WERI-Rb-1 (cell line): ENCODE results near the gene SPEN.

Experiments used
- DNase-seq: peaks from one replicate; pipeline ENCODE4 v3.0.0-alpha.2; 2020
- H3K27ac ChIP-seq: fragments of 250-450 bp; sonication (Bioruptor Pico); 2 replicates; pipeline ENCODE4 v1.5.1; 2020; ENCODE audit warnings: mild to moderate bottlenecking, moderate library complexity
- H3K27me3 ChIP-seq: fragments of 250-450 bp; sonication (Bioruptor Pico); 2 replicates; pipeline ENCODE4 v1.5.1; 2021; ENCODE audit warnings: mild to moderate bottlenecking, low read depth, moderate library complexity; ENCODE audit not compliant: insufficient read depth, severe bottlenecking
- H3K36me3 ChIP-seq: fragments of 250-450 bp; sonication (Bioruptor Pico); 2 replicates; pipeline ENCODE4 v1.5.1; 2020; ENCODE audit warnings: mild to moderate bottlenecking, moderate library complexity
- H3K4me3 ChIP-seq: 2 replicates; pipeline ENCODE4 v1.5.1; 2011; ENCODE audit warnings: low read depth, mild to moderate bottlenecking, control low read depth, low read length
- H3K9me3 ChIP-seq: fragments of 250-450 bp; sonication (Bioruptor Pico); 2 replicates; pipeline ENCODE4 v1.5.1; 2021; ENCODE audit warnings: mild to moderate bottlenecking, moderate library complexity; ENCODE audit not compliant: severe bottlenecking
- CTCF ChIP-seq: IDR thresholded peaks from 2 replicates; pipeline ENCODE4 v1.5.1; 2011; ENCODE audit warnings: low read depth, mild to moderate bottlenecking, control low read depth, inconsistent platforms, low read length

Gene SPEN

GRCh38 chr1:15938628-15939161 is 91.2 kb downstream of the SPEN start:
- no peak overlapping the region for H3K27ac ChIP-seq
- H3K9me3 ChIP-seq, result no peaks in the 10 kb centered on the region
- no peak for DNase-seq
- no peaks in the 10 kb centered on the region for H3K27me3 ChIP-seq
- peaks cover 83% of the 10 kb centered on the region for H3K36me3 ChIP-seq
- no peak overlapping the region for H3K4me3 ChIP-seq
- no peak for TF ChIP-seq CTCF

DNA sequence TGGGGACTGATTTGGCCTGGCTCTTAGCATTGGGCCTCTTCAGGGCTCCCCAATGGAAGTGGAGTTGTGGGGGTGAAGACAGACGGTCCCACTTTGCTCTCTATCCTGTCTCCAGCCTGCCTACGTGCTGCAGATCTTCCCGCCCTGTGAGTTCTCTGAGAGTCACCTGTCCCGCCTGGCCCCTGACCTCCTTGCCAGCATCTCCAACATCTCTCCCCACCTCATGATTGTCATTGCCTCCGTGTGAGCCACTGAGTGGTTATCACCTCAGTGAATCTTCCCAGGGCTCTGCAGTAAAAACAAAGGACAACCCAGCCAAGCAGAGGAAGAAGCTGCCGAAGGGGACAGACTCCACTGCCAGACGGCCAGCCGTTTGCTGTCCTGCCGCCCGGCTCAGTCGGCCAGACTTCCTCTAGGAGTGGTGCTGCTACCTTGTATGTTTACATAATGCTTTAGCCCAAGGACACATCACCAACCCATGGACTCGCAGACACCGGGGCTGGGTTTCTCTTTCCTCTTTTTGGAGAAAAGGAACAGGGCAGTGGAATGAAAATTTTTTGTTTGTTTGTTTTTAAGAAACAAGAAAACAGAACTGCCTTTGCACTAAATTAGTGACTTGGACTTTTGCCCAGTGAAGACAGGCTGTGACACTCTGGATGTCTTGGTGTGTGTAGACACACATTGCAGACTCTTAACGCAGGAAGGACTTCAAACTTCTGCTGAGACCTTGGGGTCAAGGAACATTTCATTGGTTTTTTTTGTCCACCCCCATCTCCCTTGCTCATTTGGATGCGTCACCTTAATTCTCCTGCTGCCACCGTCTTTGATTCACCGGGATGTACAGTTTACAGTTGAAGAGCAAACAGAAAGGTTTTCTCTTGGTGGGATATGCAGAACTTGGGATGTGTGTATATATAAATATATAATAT is 91.9 kb downstream of the SPEN start:
- H3K27me3 ChIP-seq, result no peaks in the 10 kb centered on the region
- DNase-seq, result no peak
- H3K36me3 ChIP-seq, result peaks cover 83% of the 10 kb centered on the region
- TF ChIP-seq CTCF, result no peak
- H3K9me3 ChIP-seq, result no peaks in the 10 kb centered on the region
- H3K27ac ChIP-seq, result no peak overlapping the region
- no peak overlapping the region for H3K4me3 ChIP-seq

- Histone ChIP-seq H3K4me3 (no peak overlapping the region), H3K9me3 (no peaks in the 10 kb centered on the region), H3K36me3 (peaks cover 80% of the 10 kb centered on the region), H3K27me3 (no peaks in the 10 kb centered on the region), H3K27ac (no peak overlapping the region)
- no peak for DNase-seq
- no peak for TF ChIP-seq CTCF
Measured at GRCh38 chr1:15940110-15941043, 92.9 kb downstream of the SPEN start.

DNA sequence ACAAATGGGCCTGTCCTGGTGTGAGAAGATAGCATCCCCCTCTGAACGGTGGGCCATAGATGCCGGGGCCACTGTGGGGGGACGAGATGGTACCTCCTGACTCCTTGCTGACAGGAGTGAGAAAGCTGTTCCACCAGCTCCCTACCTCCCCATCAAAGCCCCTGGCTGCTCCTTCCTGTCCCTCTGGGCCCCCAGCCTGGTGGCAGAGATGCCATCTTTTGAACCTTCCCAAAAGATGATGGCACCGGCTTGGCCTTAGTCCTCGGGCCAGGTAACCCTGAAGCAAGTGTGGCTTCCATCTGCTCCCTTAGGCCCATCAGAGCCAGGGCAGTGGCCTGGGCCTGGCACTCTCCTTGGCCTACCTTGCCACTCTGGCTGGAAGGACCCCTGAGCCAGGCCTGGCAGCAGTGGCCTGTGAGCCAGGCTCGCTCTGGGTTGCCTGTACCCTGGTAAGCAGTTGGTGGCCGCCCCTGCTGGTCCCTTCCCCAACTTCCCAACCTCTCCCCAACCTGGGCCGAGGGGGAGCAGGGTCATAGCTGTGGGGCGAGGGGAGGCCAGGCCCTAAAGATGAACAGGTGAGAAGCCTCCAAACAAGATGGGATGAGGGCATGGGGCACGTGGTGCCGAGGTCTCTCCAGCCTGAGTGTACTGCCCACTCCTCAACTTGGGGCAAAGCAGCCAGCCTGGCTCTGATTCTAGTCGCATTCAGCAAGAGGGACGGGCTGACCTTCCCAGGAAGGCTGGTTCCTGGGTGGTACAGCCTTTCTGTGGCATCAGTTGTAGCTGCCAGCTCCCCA is 93.7 kb downstream of the SPEN start:
- DNase-seq, result no peak
- peaks cover 84% of the 10 kb centered on the region for H3K36me3 ChIP-seq
- no peaks in the 10 kb centered on the region for H3K27me3 ChIP-seq
- H3K9me3 ChIP-seq, result no peaks in the 10 kb centered on the region
- no peak overlapping the region for H3K4me3 ChIP-seq
- no peak for TF ChIP-seq CTCF
- H3K27ac ChIP-seq, result no peak overlapping the region

DNA sequence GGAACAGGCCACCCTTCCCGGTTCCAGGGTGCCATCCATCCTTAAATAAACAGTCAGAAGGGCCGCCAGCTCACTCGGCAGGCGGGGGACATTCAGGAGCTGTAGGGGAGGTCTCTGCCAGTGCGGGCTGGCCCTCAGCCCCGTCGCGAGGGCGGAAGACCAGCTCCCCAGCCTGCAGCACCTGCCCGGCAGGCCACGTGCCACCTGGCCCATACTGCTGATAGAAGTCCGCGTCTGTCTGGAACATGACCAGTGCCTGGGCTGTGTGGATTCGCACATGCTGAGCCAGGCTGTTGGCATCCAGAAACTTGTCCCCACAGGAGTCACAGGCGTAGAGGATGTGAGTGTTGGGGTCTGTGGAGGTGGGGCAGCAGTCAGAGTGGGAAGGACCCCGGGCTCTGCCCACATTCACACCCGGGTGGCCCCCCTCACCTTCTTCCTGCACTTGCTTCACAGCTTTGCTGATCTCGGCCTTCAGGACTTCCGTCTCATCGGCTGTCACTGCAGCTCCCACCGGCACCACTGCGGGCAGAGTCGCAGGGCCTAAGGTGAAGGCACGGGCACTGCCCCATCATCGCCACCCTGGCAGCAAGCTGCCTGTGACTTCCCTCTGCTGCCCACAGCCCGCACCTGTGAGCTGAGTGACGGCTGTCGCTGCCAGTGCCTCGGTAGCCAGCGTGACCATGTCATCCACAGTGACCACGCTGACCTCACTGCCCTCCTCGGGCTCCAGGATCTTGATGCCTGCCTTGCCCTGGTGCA is 94.6 kb downstream of the SPEN start:
- Histone ChIP-seq H3K27me3 (no peaks in the 10 kb centered on the region), H3K36me3 (peaks cover 85% of the 10 kb centered on the region), H3K9me3 (no peaks in the 10 kb centered on the region), H3K27ac (no peak overlapping the region), H3K4me3 (no peak overlapping the region)
- no peak for TF ChIP-seq CTCF
- no peak for DNase-seq
